ENCODE data around the gene OSBPL7. TPM values are rescaled to one million over a fixed set of nuclear protein-coding genes. Genes with fewer than 3 reads are reported as not detected.

OSBPL7 gene
- total RNA-seq, 1 donor from 2014 or later = 5.1 TPM

DNA sequence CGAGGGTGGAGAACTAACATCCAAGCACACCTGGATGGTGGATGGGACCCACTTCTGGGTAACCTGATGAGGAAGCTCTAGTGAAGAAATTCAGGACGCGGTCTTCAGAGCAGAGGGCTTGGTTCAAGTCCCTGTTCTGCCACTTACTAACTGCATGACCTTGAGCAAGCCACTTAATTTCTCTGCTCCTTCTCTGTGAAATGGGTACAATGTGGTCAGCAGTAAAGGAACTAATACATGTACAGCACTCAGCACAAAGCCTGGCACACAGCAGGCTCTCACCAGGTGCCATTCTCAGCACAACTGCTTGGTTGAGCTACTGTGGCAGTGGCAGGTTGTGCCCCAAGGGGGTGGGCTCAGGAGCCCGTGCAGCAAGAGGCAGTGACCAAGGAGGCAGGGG lies 1.9 kb upstream of the OSBPL7 start:
- Histone ChIP-seq H3F3A (ENCODE audit: low read depth) (no peaks in the 10 kb centered on the region), H3K9me3 (ENCODE audit: low read depth) (no peaks in the 10 kb centered on the region), H3K9ac (no peak overlapping the region), H3K27me3 (no peaks in the 10 kb centered on the region), H3K4me3 (no peak overlapping the region), H4K20me1 (ENCODE audit: low read depth) (peaks cover 5% of the 10 kb centered on the region), H3K4me2 (no peak overlapping the region), H3K27ac (no peak overlapping the region), H3K36me3 (no peaks in the 10 kb centered on the region), H2AFZ (replicated peaks) (no peak overlapping the region), H3K79me2 (ENCODE audit: low read depth) (no peaks in the 10 kb centered on the region), H3K4me1 (peaks cover 5% of the 10 kb centered on the region)
- Mint-ChIP-seq H3K4me1 (peaks cover 12% of the 10 kb centered on the region), H3K36me3 (peaks cover 10% of the 10 kb centered on the region), H3K27ac (no peak overlapping the region), H3K27me3 (ENCODE audit: insufficient read depth, low read depth) (no peaks in the 10 kb centered on the region), H3K9me3 (no peaks in the 10 kb centered on the region), H3K4me3 (no peak overlapping the region)
- no peak for DNase-seq (ENCODE audit: low spot score)
- no peak for TF ChIP-seq EZH2 (IDR thresholded peaks at IDR 0.05)
- no peak for TF ChIP-seq EZH2phosphoT487 (IDR thresholded peaks at IDR 0.05)
- TF ChIP-seq, protein P1, sequence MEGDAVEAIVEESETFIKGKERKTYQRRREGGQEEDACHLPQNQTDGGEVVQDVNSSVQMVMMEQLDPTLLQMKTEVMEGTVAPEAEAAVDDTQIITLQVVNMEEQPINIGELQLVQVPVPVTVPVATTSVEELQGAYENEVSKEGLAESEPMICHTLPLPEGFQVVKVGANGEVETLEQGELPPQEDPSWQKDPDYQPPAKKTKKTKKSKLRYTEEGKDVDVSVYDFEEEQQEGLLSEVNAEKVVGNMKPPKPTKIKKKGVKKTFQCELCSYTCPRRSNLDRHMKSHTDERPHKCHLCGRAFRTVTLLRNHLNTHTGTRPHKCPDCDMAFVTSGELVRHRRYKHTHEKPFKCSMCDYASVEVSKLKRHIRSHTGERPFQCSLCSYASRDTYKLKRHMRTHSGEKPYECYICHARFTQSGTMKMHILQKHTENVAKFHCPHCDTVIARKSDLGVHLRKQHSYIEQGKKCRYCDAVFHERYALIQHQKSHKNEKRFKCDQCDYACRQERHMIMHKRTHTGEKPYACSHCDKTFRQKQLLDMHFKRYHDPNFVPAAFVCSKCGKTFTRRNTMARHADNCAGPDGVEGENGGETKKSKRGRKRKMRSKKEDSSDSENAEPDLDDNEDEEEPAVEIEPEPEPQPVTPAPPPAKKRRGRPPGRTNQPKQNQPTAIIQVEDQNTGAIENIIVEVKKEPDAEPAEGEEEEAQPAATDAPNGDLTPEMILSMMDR (IDR thresholded peaks at IDR 0.05) = no peak

DNA sequence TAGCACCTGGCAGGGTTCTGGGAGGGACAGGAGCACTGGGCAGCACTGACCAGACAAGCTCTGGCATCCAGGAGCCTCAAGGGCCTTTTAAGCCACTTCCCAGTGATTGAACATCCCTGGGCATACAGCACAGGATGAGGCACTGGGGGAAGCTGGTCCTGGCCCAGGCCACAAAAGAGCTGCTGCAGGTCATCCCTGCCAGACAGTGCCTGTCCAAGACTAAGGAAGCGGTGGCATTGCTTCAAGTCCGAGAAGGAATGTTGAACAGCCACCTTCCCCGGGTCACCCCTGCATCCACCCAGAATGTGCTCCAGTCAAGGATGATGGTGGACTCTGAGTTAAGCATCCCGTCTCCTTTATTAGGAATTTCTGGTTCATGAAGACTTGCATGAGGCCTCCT lies 1.2 kb upstream of the OSBPL7 start:
- Histone ChIP-seq H3K79me2 (ENCODE audit: low read depth) (no peaks in the 10 kb centered on the region), H2AFZ (replicated peaks) (no peak overlapping the region), H3K9ac (no peak overlapping the region), H3K4me2 (no peak overlapping the region), H3K4me1 (peaks cover 5% of the 10 kb centered on the region), H3K27ac (no peak overlapping the region), H3F3A (ENCODE audit: low read depth) (no peaks in the 10 kb centered on the region), H3K27me3 (no peaks in the 10 kb centered on the region), H3K9me3 (ENCODE audit: low read depth) (no peaks in the 10 kb centered on the region), H3K36me3 (no peaks in the 10 kb centered on the region), H4K20me1 (ENCODE audit: low read depth) (peaks cover 5% of the 10 kb centered on the region), H3K4me3 (no peak overlapping the region)
- Mint-ChIP-seq H3K4me1 (peaks cover 12% of the 10 kb centered on the region), H3K36me3 (peaks cover 7% of the 10 kb centered on the region), H3K27me3 (ENCODE audit: insufficient read depth, low read depth) (no peaks in the 10 kb centered on the region), H3K4me3 (peak overlapping the region; percentile 94), H3K27ac (no peak overlapping the region), H3K9me3 (no peaks in the 10 kb centered on the region)
- no peak for DNase-seq (ENCODE audit: low spot score)
- TF ChIP-seq, protein P1 (IDR thresholded peaks at IDR 0.05) = no peak
- no peak for TF ChIP-seq EZH2phosphoT487 (IDR thresholded peaks at IDR 0.05)
- TF ChIP-seq EZH2 (IDR thresholded peaks at IDR 0.05) = no peak

DNA sequence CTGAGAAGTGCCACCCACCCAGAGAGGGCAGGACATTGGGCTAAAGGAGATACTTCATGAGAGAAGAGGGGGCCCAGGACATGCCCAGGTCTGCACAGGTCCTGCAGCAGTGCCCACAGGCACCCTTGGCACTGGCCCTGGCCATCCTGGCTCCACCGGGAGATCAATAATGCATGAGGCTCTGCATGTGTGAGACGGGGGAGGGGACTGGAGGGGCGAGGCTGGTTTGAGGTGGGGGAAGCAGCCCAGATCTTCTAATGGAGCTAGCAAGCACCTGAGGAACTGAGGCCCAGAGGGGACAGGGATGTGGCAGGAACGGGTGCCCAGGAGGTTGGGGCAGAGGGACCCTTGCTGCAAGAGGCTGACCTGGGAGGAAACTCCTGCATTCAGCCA lies 567 bp downstream of the OSBPL7 start:
- Mint-ChIP-seq H3K27me3 (ENCODE audit: insufficient read depth, low read depth) (no peaks in the 10 kb centered on the region), H3K4me1 (peaks cover 12% of the 10 kb centered on the region), H3K27ac (no peak overlapping the region), H3K36me3 (peaks cover 4% of the 10 kb centered on the region), H3K4me3 (peak overlapping the region; percentile 94), H3K9me3 (no peaks in the 10 kb centered on the region)
- H4K20me1 ChIP-seq (ENCODE audit: low read depth) = peaks cover 5% of the 10 kb centered on the region
- peaks cover 5% of the 10 kb centered on the region for H3K4me1 ChIP-seq
- no peak for TF ChIP-seq EZH2phosphoT487 (IDR thresholded peaks at IDR 0.05)
- TF ChIP-seq EZH2 (IDR thresholded peaks at IDR 0.05) = no peak
- TF ChIP-seq, protein P1 (IDR thresholded peaks at IDR 0.05) = no peak
- H3K79me2 ChIP-seq (ENCODE audit: low read depth) = no peaks in the 10 kb centered on the region
- H3K36me3 ChIP-seq = no peaks in the 10 kb centered on the region
- peak overlapping the region; percentile 50 for H3K9ac ChIP-seq
- peak overlapping the region; percentile 98 for H3K4me2 ChIP-seq
- no peak for DNase-seq (ENCODE audit: low spot score)
- H3K27me3 ChIP-seq = no peaks in the 10 kb centered on the region
- H3F3A ChIP-seq (ENCODE audit: low read depth) = no peaks in the 10 kb centered on the region
- H3K4me3 ChIP-seq = peak overlapping the region; percentile 87
- H3K9me3 ChIP-seq (ENCODE audit: low read depth) = no peaks in the 10 kb centered on the region
- no peak overlapping the region for H3K27ac ChIP-seq
- no peak overlapping the region for H2AFZ ChIP-seq (replicated peaks)

Data from neural progenitor cell (in vitro differentiated cells).